Lung (tissue), 12 donors: Measurements from ENCODE around the gene GJA5. TPM values are rescaled to one million over a fixed set of nuclear protein-coding genes. Genes with fewer than 3 reads are reported as not detected.
"Not testable (repeated sequence)": the region's sequence is repeated elsewhere in the genome, so short reads cannot be mapped to it uniquely, and the experiment has no call there.

Experiments used
- ATAC-seq: fragments of 200-7000 bp; cut with Tn5 transposase; one replicate; pipeline ENCODE4 v1.9.1; 2020; ENCODE audit warnings: moderate number of reproducible peaks; ENCODE audit not compliant: insufficient read depth, low FRiP score
- DNase-seq, 3 donors: peaks; one replicate each; pipeline ENCODE4 v3.0.0-alpha.2; 2013 to 2017
- H3K27ac ChIP-seq, 2 donors: one replicate each; pipeline ENCODE4 v1.5.1; 2013; ENCODE audit warnings: mild to moderate bottlenecking in 2 of 2, moderate library complexity in 2 of 2, control low read depth in 1 of 2, inconsistent platforms in 1 of 2, low read depth in 1 of 2, low read length in 1 of 2
- H3K27me3 ChIP-seq, 3 donors: one replicate each; pipeline ENCODE4 v1.5.1; 2013; ENCODE audit warnings: low read length in 2 of 3; ENCODE audit not compliant: control insufficient read depth in 3 of 3, insufficient read depth in 3 of 3
- H3K36me3 ChIP-seq, 4 donors: one replicate each; pipeline ENCODE4 v1.5.1; 2013; ENCODE audit warnings: low read length in 4 of 4, mild to moderate bottlenecking in 1 of 4, moderate library complexity in 1 of 4; ENCODE audit not compliant: control insufficient read depth in 4 of 4, insufficient read depth in 4 of 4
- H3K4me1 ChIP-seq, 5 donors: one replicate each; pipeline ENCODE4 v1.5.1; 2013; ENCODE audit warnings: low read length in 5 of 5, mild to moderate bottlenecking in 2 of 5, moderate library complexity in 1 of 5; ENCODE audit not compliant: control insufficient read depth in 5 of 5, insufficient read depth in 5 of 5
- H3K4me3 ChIP-seq: one replicate; pipeline ENCODE4 v1.5.1; 2013; ENCODE audit warnings: mild to moderate bottlenecking, control low read depth, moderate library complexity
- H3K9ac ChIP-seq, 2 donors: one replicate each; pipeline ENCODE4 v1.5.1; 2013; ENCODE audit warnings: low read length in 2 of 2, control low read depth in 1 of 2; ENCODE audit not compliant: insufficient read depth in 1 of 2
- H3K9me3 ChIP-seq, 4 donors: one replicate each; pipeline ENCODE4 v1.5.1; 2013; ENCODE audit warnings: low read length in 3 of 4, mild to moderate bottlenecking in 1 of 4, moderate library complexity in 1 of 4; ENCODE audit not compliant: control insufficient read depth in 4 of 4, insufficient read depth in 3 of 4
- CTCF ChIP-seq: IDR thresholded peaks from 2 replicates; pipeline ENCODE4 v1.5.1; 2012; ENCODE audit warnings: mild to moderate bottlenecking; ENCODE audit errors: control extremely low read depth, extremely low read depth
- WGBS, 2 donors: extraction: QIAGEN DNeasy Blood & Tissue Kit; methylation state at CpG; one replicate each; pipeline ENCODE4 v1.1.7; 2013; 5-methylcytosine and 5-hydroxymethylcytosine counted together
- polyA plus RNA-seq, 2 donors: library from polyadenylated mRNA; stranded (reverse); fragments of 200-250 nt; gene quantifications; one replicate each; pipeline ENCODE4 v1.2.1, GENCODE V29; 2013
- total RNA-seq, 2 donors: library from RNA; depleted of rRNA in 1 of 2; stranded (reverse); fragments of >200 nt in 1 of 2; gene quantifications; one replicate each; pipeline ENCODE4 v1.2.1, GENCODE V29; 2014 to 2021
- donor health status: control.
- donor health status: control.
- donor health status: Bipolar disorder and iron deficiency.
- donor health status: healthy.
- donor health status: DM: yes; HTN: yes; CAD: no.

The GJA5 gene
- total and polyA plus RNA-seq, 4 donors: 7.7 to 38.3 (median 18.5) TPM

- no peaks in the 10 kb centered on the region for H3K9me3 ChIP-seq
- peak overlapping the region in 1 of 2 donors; percentile 61 for H3K27ac ChIP-seq
- no peaks in the 10 kb centered on the region for H3K36me3 ChIP-seq
- DNase-seq: peak in 2 of 3 donors; percentile 43 to 48
- WGBS, 2 donors: 73 to 88% methylated on average over 1 of the region's 1 CpG
- H3K4me3 ChIP-seq: no peak overlapping the region
- peaks cover 0 to 33% (median 0%) of the 10 kb centered on the region in 3 donors for H3K27me3 ChIP-seq
- TF ChIP-seq CTCF: no peak
- H3K9ac ChIP-seq: no peak overlapping the region
- H3K4me1 ChIP-seq: peaks cover 0 to 9% (median 3%) of the 10 kb centered on the region in 5 donors
- ATAC-seq: no peak
Measured at GRCh38 chr1:147735423-147735822, 25.0 kb downstream of the GJA5 start.

GRCh38 chr1:147734291-147734841, 26.0 kb downstream of the GJA5 start:
- not testable (repeated sequence) for ATAC-seq

GRCh38 chr1:147729315-147729714, 31.1 kb downstream of the GJA5 start:
- H3K4me1 ChIP-seq: peaks cover 0 to 7% (median 0%) of the 10 kb centered on the region in 5 donors
- H3K36me3 ChIP-seq: no peaks in the 10 kb centered on the region
- no peak for ATAC-seq
- H3K4me3 ChIP-seq: no peak overlapping the region
- TF ChIP-seq CTCF: no peak
- H3K27ac ChIP-seq: no peak overlapping the region
- DNase-seq: no peak
- H3K9me3 ChIP-seq: no peaks in the 10 kb centered on the region
- H3K27me3 ChIP-seq: peaks cover 0 to 52% (median 3%) of the 10 kb centered on the region in 3 donors
- no peak overlapping the region for H3K9ac ChIP-seq
- WGBS, 2 donors: 94 to 96% methylated on average over 2 of the region's 2 CpGs

More at GRCh38 chr1:147734291-147734841, 26.0 kb downstream of the GJA5 start:
- not testable (repeated sequence) for H3K9me3 ChIP-seq, H3K27ac ChIP-seq, H3K4me1 ChIP-seq, DNase-seq, H3K36me3 ChIP-seq, H3K9ac ChIP-seq, H3K4me3 ChIP-seq
- WGBS, 2 donors: 70 to 85% methylated on average over 4 of the region's 4 CpGs
- H3K27me3 ChIP-seq: peaks cover 0 to 32% (median 0%) of the 10 kb centered on the region in 3 donors

GRCh38 chr1:147726168-147726567, 34.2 kb downstream of the GJA5 start:
- Histone ChIP-seq H3K36me3 (no peaks in the 10 kb centered on the region), H3K4me3 (no peak overlapping the region), H3K9ac (no peak overlapping the region), H3K4me1 (peaks cover 0 to 7% (median 0%) of the 10 kb centered on the region in 5 donors), H3K9me3 (no peaks in the 10 kb centered on the region), H3K27me3 (peaks cover 0 to 47% (median 3%) of the 10 kb centered on the region in 3 donors), H3K27ac (no peak overlapping the region)
- DNase-seq: no peak
- ATAC-seq: no peak
- TF ChIP-seq CTCF: no peak
- WGBS, 2 donors: 54% methylated on average over 2 of the region's 2 CpGs
